Activated CD8-positive, alpha-beta memory T cell treated with anti-CD3 and anti-CD28 coated beads, Interleukin-2, amount 50 U/mL, for 48 hours (primary cell): Measurements from ENCODE around the gene MAGEB4.
"Not testable (repeated sequence)": the region's sequence is repeated elsewhere in the genome, so short reads cannot be mapped to it uniquely, and the experiment has no call there.

Experiments
- DNase-seq: peaks from one replicate; pipeline ENCODE4 v3.0.0-alpha.2; 2020

Gene MAGEB4

DNA sequence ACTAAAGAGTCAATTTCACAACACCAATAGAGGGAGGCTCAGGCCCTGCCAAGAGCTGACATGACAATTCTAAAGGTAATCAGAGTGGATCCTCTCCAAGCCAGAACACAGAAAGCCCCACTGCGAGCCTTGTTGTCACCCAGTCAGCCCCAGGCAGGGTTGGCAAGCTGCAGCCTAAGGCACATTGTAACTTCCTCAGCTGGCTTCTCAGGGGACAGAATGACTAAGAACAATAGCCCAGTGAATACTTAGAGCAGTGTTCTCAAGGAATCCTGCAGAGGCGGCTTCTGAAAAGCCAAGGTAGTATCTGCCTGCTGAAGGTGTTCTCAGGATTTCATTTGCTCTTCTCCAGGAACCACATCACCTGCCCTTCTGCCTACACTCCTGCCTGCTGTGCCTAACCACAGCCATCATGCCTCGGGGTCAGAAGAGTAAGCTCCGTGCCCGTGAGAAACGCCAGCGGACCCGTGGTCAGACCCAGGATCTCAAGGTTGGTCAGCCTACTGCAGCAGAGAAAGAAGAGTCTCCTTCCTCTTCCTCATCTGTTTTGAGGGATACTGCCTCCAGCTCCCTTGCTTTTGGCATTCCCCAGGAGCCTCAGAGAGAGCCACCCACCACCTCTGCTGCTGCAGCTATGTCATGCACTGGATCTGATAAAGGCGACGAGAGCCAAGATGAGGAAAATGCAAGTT lies at the start of gene MAGEB4:
TSS of gene MAGEB4 (plus strand) at position 277 of the 692 bp plus-strand sequence. CDS start at position 413, 136 bp downstream.
- no peak for DNase-seq

DNA sequence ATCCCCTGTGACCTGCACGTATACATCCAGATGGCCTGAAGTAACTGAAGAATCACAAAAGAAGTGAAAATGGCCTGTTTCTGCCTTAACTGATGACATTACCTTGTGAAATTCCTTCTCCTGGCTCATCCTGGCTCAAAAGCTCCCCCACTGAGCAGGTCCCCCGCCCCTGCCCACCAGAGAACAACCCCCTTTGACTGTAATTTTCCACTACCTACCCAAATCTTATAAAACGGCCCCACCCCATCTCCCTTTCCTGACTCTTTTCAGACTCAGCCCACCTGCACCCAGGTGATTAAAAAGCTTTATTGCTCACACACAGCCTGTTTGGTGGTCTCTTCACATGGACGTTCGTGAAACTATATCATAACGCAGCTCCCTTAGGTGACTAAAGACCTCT lies 47.9 kb upstream of the MAGEB4 start:
- DNase-seq: not testable (repeated sequence)

GRCh38 chrX:30196322-30196721 lies 45.5 kb upstream of the MAGEB4 start:
- DNase-seq: no peak

GRCh38 chrX:30212172-30212571 lies 29.6 kb upstream of the MAGEB4 start:
- DNase-seq: no peak

- DNase-seq: no peak
These were observed 26.4 kb upstream of the MAGEB4 start, which contains the start of gene MAGEB2 for GRCh38 chrX:30215357-30215843. TSS of gene MAGEB2 (plus strand) at chrX:30215563. CDS start at chrX:30218581, 3,018 bp downstream.

DNA sequence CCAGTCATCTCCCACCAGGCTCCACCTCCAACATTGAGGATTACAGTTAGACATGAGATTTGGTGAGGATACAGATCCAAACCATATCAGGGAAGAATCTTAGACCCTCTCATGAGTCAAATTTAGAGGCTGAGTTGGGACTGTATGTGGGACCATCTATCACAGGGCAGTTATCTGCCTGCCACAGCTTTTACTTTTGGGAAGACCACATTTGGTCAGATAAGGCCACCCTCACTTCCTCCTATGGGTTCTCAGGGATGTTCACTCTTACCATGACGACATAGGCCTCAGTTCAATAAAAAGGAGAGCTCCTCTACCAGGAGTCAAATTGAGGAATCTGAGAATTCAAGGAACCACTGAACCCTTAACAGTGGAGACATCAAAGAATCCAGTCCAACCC lies 24.3 kb upstream of the MAGEB4 start:
- DNase-seq: no peak

DNA sequence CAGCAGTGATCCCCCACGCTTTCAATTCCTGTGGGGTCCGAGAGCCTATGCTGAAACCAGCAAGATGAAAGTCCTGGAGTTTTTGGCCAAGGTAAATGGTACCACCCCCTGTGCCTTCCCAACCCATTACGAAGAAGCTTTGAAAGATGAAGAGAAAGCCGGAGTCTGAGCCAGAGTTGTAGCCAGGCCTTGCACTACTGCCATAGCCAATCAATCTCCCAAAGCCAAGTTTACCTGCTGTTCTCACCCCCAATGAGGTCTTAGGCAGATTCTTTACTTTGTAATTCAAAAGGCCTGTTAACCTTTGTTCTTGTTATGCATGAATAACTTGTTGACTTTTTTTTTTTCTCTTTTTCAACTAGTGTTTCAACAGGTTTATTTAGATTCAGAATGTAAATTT lies 22.4 kb upstream of the MAGEB4 start:
- no peak for DNase-seq

- no peak for DNase-seq
These were observed 21.1 kb upstream of the MAGEB4 start for GRCh38 chrX:30220661-30221060.

DNA sequence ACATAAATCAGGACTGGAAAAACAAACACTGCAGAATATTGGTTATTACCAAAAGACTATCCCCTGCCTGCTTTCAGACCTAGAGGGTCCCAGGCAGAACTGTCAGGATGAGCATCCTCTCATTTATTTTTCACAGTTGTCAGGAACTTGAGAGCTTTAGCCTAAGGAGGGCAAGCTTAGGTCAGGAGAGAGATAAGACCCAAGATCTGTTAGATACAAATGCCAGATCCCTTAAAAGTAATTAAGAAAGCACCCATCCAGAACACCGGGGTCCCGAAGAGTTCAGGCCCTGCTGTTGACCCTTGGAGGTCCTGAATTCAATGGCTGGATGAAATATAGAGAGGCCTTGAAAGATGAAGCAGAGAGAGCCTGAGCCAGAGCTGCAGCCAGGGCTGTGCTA lies 17.3 kb upstream of the MAGEB4 start:
- no peak for DNase-seq

DNA sequence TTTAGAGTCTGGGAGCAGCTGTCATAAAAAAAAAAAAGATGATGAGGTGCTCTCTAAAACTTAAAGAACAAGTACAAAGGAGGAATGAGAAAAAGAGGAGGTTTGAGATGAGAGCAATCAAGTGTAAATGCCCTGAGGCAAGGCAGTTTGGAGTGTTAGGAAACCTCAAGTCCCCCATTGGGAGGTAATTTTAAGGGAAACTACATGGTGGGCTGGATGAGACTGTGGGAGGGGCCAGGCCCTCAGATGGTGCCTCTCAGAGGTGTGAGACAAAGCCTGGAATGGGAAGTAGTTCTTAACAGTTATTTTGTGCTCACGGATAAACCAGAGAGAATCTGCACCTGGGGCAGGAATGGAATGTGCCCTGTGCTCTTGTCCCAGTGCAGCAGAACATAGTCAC lies 13.3 kb upstream of the MAGEB4 start:
- DNase-seq: no peak

GRCh38 chrX:30230395-30230794 lies 11.4 kb upstream of the MAGEB4 start, which contains the start of gene MAGEB3:
TSS of gene MAGEB3 (plus strand) at chrX:30230657. CDS start at chrX:30235925, 5,268 bp downstream.
- no peak for DNase-seq

- no peak for DNase-seq
These were observed 5.1 kb downstream of the MAGEB4 start, which contains the start of gene MAGEB1 for GRCh38 chrX:30246769-30247489. TSS of gene MAGEB1 (plus strand) at chrX:30247146. CDS start at chrX:30250494, 3,348 bp downstream.

GRCh38 chrX:30248854-30249253 lies 7.1 kb downstream of the MAGEB4 start:
- DNase-seq: no peak

- DNase-seq: no peak
These were observed 11.5 kb downstream of the MAGEB4 start for GRCh38 chrX:30253257-30253656.

GRCh38 chrX:30259927-30260326 lies 18.1 kb downstream of the MAGEB4 start:
- DNase-seq: no peak

DNA sequence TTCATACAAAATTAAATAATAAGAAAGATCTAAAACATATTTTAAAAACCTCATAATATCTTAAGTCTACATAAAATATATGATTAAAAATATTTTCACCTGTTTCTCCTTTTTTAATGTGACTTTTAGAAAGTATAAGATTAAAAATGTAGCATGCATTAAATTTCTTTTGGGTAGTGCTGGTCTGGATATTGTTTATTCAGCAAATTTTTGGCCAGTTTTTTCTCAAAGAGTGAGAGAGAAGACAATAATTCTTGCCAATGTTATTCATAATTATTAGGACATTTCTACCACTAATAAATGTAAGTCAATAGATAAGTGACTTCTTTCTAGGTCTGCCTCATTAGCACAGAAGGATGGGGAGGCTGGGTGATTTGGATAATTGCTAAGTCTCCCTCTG lies 19.2 kb downstream of the MAGEB4 start:
- no peak for DNase-seq

GRCh38 chrX:30262763-30263162 lies 21.0 kb downstream of the MAGEB4 start:
- DNase-seq: no peak

- DNase-seq: no peak
These were observed 28.8 kb downstream of the MAGEB4 start for GRCh38 chrX:30270639-30271038.

DNA sequence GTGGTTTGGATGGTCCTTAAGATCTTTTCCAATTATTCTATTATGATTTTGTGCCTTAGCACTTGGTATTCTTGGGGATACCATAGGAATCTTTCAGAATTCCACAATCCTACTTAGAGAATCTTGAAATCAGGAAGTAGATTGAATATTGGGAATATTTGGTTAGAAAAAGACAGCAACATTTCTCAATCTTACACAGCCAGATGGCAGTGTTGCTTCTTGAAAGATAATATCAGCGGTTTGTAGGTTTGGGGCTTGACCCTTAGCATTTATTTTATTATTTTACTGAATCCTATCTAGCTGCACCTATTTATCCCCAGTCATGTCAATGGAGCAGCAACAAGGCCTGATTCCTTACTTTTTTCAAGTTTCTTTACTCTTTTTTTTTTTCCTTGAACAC lies 33.7 kb downstream of the MAGEB4 start:
- DNase-seq: no peak

GRCh38 chrX:30278365-30278764 lies 36.6 kb downstream of the MAGEB4 start:
- DNase-seq: no peak

DNA sequence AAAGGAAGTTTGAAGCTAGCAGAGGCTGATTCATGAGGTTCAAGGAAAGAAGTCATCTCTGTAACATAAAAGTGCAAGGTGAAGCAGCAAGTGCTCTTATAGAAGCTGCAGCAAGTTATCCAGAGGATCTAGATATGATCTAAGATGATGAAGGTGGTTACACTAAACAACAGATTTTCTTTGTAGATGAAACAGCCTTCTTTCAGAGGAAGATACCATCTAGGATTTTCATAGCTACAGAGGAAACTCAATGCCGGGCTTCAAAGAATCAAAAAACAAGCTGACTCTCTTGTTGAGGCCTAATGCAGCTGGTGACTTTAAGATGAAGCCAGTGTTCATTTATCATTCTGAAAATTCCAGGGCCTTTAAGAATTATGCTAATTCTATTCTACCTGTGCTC lies 38.6 kb downstream of the MAGEB4 start:
- no peak for DNase-seq

DNA sequence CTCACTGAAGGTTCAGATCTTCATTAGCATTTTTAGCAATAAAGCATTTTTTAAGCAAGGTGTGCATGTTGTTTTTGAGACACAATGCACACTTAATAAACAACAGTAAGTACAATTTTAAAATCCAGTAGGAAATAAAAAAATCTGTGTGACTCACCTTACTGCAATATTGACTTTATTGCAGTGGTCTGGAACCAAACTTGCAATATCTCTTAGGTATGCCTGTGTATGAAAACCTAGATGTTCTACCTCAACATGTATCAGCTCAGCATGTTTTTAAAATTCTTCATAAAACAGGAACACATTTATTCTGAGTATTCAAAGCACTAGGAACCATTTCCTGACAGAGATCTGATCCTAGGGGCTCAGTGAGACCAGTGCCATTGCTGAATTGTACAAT lies 40.7 kb downstream of the MAGEB4 start:
- no peak for DNase-seq

DNA sequence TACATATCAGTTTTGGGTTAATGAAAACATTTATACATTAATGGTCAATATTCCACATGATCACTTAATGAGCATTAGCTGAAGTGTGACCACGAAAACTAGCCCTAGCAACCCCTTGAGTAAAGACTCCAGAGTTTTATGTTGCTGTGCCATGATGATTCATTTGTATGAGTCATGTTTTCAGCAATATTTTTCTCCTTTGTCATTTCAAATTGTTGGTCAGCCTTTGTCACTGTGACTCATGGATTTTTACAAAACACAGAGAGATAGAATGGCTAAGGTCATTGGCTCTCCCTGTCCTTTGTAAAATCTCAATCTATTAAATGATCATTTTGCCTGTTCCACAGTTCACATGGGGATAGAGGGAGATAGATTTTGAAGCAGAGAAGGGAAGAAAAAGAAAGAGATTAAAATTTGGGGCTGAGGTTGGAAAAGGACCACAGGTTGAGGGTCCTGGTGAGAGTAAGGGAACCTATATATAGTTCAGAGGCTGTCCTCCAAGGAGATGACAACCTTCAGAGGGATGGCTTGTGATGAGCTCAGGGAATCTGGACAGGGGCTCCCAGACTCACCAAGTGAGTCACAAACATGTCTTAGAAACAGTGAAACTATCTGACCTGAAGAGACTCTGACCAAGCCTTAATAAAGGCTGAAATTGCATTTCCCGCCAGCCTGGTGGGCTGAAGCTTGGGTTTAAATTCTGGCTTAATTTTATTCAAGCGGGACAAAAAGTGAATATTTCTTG lies 41.8 kb downstream of the MAGEB4 start:
- no peak for DNase-seq
